GM11168 (cell line): ENCODE data around the gene SLC39A11.

Experiments
- in situ Hi-C: fragments of 300-500 bp; cut with MboI; formaldehyde crosslinking; loops from one replicate; pipeline ENCODE4 v1.12.0; 2022; ENCODE audit warnings: low sequenced_read_pairs; ENCODE audit not compliant: unreplicated experiment

Gene SLC39A11

GRCh38 chr17:72985882-72986720 is 106.4 kb downstream of the SLC39A11 start:
- in situ Hi-C loops: loop anchor here (5.0 kb wide), 1 partner anchor 171 kb away; no protein-coding TSS in a partner anchor

GRCh38 chr17:72984926-72985325 is 107.6 kb downstream of the SLC39A11 start:
- in situ Hi-C loops: loop anchor here (5.0 kb wide), 1 partner anchor 172 kb away; no protein-coding TSS in a partner anchor

- in situ Hi-C loops: no loop called here
These were observed 108.2 kb downstream of the SLC39A11 start for GRCh38 chr17:72984145-72984925.

DNA sequence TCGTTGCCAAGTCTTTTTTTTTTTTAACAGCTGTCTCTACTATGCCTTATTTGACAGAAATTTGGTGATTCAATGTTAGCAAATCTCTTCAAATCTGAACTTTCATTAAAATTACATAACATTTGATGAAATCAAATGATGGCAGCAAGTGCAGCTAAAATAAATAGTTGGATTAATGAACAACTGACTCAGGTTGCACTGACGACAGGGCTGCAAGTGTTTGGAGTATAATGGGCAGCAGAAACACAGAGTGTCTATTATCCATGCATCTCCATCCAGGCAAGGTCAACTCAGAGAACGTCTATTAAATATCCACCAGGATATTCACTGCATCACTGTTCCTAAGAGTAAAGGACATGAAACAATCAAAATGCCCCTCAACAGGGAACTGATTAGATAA is 109.8 kb downstream of the SLC39A11 start:
- in situ Hi-C loops: no loop called here

DNA sequence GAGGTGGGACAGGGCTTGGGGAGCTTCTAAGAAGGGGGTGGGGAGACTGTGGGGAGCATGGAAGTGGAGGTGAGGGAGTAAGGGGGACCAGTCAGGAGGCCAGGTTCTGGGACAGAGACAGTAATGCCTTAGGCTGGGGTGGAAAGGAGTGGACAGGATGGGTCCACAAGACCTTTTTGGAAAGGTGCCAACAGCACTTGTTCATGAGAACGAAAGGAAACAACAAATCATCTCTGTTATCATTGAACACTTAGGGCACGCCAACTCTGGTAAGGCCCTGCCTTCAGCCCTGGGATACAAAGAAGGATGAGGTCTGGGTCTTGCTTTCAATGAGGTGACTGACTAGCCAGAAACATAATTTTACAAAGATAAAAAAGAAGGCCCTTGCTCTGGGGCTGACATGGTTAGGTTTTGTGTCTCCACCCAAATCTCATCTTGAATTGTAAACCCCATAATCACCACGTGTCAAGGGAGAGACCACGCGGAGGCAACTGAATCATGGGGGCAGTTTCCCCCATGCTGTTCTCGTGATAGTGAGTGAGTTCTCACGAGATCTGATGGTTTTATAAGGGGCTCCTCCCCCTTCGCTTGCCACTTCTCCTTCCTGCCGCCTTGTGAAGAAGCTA is 113.8 kb downstream of the SLC39A11 start:
- in situ Hi-C loops: no loop called here

DNA sequence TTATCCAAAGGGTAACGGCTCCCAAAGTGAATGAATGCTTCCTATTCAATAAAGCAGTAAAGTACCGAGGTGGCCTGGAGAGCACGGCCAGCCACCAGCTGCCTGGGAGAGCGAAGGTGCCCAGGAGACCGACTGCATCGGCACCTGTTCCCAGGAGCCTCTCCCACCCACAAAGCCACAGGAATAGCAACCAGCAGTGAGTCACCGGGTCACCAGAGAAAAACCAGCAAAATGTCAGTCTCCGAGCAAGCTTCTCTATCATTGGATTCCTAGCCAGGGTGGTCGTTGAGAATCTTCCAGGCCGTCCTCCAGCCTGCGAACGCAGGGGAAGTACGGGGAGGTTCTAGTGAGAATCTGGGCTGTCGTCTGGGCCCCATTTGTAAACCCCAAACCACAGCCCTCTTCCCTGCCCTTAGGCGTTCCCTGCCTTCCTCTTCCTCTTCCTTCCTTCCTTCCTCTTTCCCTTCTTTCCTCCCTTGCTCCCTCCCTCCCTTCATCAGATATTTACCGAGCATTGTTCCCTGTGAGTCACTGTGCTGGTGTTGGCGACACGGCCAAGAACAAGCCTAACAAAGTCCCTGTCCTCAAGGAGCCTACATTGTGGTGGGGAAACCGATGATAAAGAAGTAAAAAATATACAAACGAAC is 114.6 kb downstream of the SLC39A11 start:
- in situ Hi-C loops: no loop called here

- in situ Hi-C loops: no loop called here
These were observed 115.3 kb downstream of the SLC39A11 start for GRCh38 chr17:72976971-72977770.

DNA sequence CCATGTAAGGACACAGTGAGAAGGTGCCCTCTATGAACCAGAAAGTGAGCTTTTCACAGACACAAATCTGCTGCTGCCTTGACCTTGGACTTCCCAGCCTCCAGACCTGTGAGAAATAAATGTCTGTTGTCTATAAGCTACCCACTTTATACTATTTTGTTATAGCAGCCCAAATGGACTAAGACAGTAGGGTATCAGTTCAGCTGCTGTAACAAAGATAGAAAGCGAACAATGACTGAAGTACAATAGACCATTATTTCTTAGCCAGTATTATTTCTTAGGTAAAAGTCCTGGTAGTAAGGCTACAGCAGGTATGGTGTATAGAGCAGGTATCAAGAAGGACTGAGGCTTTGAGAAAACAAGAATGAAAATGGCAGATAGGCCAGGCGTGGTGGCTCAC is 117.0 kb downstream of the SLC39A11 start:
- in situ Hi-C loops: no loop called here

GRCh38 chr17:72974605-72975232 is 117.8 kb downstream of the SLC39A11 start:
- in situ Hi-C loops: no loop called here

DNA sequence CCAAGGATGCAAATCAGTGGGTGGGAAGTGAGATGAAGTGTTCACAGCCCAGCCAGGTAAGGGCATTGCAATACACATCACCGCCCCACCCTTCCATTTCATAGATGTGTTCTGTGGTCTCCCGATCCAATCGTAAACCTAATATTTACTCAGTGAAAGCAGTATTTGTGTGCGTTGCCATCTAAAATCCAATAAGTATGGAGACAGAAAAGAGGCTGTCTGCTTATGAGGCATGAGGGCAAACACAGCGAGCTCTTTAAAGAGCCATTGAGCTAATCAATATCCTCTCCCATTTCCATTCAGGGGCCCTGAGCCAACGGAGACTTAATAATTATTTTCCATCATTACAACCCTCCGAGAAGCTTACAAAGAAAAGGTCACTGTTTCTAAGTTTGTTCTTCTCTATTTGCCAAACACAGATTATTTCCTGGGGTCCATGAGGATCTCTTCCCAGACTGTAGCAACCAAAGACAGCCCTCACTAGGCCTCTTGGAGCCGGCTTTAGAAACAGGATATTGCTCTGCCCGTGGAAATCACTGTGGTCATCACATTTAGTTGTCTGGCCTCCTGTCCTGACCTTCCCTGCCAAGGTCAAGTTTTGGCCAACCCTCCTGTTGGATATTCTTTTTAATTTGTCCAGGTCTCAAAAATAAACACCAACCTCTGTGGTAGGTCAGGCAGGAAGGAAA is 120.1 kb downstream of the SLC39A11 start:
- in situ Hi-C loops: no loop called here

DNA sequence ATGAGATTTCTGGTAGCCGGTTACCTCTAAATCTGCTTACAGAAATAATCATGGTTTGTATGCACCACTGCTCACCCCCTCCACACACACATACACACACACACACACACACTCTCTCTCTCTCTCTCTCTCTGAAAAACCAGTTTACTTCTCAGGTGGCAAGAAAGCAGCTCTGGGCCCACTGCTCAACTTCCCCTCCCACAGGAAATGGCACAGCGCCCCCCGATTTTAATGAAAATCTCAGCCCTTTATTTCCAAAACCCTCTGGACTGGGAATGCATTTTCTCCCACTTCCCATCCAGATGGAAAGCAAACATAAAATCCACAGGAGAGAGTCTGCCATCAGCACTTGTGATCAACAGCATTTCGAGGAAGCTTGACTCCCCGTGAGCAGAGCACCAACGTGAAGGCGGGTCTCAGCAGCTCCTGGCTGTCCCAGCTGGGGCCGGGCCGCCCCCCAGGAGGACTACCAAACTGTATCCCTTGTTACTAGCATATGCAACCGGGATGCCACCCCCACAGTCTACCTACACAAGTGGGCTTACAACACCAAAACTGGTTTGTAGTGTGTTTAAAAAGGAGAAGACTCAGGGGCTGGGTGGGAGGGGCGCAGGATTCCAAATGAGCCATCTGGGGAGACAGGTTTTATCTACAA is 121.1 kb downstream of the SLC39A11 start:
- in situ Hi-C loops: no loop called here

DNA sequence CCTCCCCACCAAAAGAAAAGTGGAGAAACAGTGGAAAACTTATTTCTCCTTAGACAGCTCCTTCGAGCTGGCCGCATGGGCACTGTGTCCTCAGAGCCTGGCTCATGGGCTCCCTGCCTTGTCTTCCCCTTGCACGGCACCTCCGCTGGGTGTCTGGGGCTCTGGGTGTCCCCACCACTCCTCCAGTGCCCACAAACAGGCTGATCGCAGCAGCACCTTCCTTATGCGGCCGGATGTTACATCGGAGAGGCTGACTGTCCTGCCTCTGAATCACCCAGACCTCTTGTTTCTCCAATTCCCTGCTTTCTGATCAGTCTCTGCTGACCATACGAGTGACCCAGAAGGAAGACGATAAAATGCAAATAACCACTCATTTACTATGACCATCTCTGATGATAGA is 121.7 kb downstream of the SLC39A11 start:
- in situ Hi-C loops: no loop called here

- in situ Hi-C loops: no loop called here
These were observed 122.2 kb downstream of the SLC39A11 start for GRCh38 chr17:72970246-72970645.

- in situ Hi-C loops: no loop called here
These were observed 123.1 kb downstream of the SLC39A11 start for GRCh38 chr17:72969293-72969906.

DNA sequence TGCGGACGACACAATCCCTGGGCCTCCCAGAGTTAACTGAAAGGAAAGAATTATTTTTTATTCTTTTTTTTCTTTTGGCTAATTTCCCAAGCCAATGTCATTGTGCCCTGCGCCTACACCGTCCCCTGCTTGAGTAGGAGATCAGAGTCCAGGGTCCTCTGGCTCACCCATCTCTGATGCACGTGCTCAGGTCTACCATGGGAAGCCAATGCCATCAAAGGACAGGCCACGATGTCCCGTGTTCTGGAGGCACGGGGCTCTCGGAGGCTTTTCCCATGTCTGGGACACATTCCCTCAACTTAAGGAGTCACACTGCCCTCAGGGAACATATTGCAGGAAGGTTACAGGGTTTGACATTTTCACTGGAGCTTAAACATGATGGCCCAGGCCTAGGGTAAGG is 123.7 kb downstream of the SLC39A11 start:
- in situ Hi-C loops: no loop called here

DNA sequence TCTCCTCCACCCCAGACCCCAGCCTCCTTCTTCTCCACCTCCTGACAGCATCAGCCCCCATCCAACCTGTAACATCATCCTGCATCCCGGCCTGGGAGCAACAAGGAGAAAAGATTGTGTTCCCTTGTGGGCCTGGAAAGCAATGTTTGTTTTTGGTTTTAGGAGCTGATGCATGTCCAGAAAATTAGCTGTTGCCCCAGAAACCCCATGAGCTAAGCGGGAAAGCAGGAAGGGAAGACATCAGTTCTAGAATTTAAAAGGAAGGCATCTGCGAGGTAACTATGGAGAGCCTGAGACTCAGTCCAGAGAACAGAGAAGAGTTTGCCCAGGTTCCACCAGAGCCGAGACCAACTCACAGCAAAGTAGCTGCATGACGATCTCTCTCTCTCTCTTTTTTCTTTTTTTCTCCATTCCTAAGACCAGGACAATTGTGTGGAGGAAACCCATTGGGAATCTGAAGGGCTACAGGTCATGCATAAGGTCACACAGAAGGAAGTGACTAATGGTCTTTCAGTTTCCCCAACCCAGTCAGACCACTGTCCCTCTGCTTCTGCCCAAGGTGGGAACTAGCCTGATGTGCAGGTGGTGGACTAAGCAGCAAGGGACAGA is 124.4 kb downstream of the SLC39A11 start:
- in situ Hi-C loops: no loop called here

GRCh38 chr17:72967277-72967970 is 125.1 kb downstream of the SLC39A11 start:
- in situ Hi-C loops: no loop called here
